ENCODE results near the gene EPHA5.

GRCh38 chr4:65635051-65635821 is 35.1 kb downstream of the EPHA5 start:
- no peak for TF ChIP-seq RAD21 (IDR thresholded peaks at IDR 0.05; ENCODE audit: low read depth)
- TF ChIP-seq EP300 (IDR thresholded peaks at IDR 0.05; ENCODE audit: borderline replicate concordance) = no peak

All from Ishikawa (cell line).